NOMO-1 (cell line): ENCODE data around the gene ATP6V0D1.

Experiments used
- DNase-seq, 2 experiments: peaks; one replicate each; lab custom pipeline; 2025; ENCODE audit not compliant: unreplicated experiment in 2 of 2; lab: John Stamatoyannopoulos, UW

The ATP6V0D1 gene

GRCh38 chr16:67409631-67410030 is 71.3 kb downstream of the ATP6V0D1 start:
- no peak for DNase-seq

DNA sequence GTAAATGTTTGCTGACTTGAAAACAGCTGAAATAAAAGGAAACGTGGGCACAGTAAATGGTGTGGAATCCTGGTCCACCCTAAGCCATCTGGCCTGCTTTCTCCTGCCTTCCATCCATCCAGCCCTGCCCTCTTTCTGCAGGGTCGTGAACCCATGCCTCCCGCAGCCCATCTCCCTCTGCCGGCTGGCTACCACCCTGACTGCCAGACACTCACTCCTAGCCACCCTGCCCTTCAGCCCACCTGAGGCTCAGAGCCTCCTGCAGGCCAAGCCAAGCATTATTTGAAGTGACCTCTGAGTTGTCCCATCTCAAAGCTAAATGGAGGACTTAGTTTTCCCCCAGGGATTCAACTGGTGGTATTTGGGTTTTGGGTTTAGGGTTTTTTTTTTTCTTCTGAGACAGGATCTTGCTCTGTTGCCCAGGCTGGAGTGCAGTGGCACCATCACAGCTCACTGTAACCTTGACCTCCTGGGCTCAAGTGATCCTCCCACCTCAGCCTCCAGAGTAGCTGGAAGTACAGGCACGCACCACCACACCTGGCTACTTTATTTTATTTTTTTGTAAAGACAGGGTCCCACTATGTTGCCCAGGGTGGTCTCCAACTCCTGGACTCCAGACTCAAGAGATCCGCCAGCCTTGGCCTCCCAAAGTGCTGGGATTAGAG is 73.0 kb downstream of the ATP6V0D1 start:
- DNase-seq = no peak

DNA sequence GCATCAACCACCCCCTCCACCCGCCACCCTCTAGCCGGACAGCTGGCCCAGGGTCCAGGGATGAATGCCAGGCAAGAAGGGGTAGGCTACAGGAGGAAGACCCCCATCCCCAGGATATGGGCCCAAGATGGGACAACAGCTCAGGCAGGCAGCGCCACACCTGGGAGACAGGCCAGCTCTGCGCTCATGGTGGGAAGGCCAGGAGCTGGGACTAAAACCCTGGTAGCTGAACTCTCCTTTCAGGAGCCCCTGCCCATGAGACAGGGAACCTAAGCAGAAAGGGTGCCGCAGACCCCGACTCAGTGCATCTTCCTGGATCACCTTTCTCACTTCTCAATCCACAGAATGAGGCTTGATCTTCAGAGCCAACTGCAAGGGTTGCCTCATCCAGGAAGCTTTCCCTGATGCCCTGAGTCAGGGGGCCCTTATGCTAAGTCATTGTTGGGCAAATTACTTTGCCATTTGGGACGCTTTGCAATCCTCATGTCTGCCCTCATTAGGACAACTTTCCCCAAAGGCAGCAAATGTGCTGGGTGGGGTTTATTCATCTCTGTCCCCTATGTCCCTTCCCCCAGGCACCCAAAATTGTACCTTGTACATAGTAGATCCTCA is 73.7 kb downstream of the ATP6V0D1 start:
- DNase-seq = no peak

- DNase-seq = no peak
Measured at GRCh38 chr16:67406111-67406971, 74.6 kb downstream of the ATP6V0D1 start.

GRCh38 chr16:67405336-67405735 is 75.6 kb downstream of the ATP6V0D1 start:
- no peak for DNase-seq

- no peak for DNase-seq
Measured at GRCh38 chr16:67404740-67405226, 76.2 kb downstream of the ATP6V0D1 start.

- no peak for DNase-seq
Measured at GRCh38 chr16:67403976-67404555, 76.9 kb downstream of the ATP6V0D1 start.

GRCh38 chr16:67400901-67401300 is 80.1 kb downstream of the ATP6V0D1 start:
- no peak for DNase-seq

DNA sequence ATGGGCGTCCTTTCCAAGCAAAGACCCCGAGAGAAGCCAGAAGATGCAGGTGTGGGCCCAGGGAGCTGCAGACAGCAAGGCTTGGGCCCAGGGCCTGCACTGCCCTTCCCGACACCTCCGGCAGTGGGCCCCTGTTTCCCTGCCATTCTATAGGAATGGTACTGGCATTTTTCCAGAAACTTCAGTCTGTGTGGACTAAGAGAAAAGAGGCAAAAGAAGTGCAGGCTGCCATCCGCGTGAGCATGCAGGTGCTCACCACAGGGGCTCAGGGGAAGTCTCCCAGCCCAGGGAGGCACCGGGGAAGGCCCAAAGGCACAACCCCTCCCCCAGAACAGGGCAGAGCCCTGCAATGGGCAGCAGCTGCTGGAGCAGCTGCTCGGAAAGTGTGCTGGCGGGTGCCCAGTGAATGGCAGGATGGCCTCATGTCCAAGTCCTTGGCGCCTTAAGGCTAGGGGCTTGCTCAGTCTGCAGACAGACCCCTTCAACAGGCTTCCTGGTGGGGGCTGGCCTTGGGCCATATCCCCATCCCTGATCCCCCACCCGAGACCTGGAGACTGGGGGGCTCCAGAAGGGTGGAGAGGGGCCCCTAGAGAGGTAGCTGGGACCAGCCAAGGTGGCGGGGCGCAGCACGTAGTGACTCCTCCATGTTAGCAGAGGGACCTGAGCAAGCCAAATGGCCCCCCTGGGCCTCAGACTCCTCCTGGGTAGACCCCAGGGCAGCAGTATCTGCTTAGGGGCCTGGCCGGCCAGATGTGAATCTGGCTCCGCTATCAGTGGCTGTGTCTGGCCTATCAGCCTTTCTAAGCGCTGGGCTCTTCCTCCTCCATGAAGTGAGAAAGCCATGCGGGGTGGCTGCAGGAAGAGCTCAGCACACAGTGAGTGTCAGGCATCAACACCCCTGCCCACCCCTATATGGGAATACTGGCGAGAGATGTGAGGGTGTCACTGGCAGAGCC is 80.9 kb downstream of the ATP6V0D1 start:
- no peak for DNase-seq

- DNase-seq = peak; percentile 7 to 40
Measured at GRCh38 chr16:67399218-67399733, 81.7 kb downstream of the ATP6V0D1 start.

DNA sequence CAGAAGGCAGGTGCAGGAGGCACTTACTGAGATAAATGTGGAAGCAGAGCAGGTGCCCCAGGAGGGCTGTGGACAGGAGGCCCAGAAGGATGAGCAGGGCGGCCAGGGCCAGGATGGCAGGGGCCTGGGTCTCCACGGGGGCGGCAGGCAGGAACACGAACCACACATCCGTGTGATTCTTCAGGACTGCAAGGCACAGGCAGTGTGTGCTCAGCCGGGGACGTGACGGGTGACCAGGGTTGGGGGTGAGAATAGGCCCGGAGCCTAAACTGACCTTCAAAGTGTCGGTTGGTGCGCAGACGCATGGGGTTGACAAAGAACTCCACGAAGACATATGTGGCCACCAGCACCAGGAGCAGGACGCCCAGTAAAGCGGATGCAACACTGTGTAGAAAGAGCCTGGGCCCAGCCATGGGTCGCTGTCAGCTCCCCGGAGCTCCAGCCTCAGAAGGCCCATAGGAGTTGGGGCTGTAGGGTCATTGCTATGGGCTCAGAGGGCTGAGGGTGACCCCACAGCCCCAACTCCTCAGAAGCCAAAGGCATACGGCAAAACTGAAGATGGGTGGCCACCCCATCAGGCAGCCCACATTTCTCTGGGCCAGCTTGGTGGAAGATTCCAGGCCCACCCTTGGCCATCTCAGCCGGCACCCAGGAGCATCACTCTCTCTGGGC is 82.3 kb downstream of the ATP6V0D1 start:
- no peak for DNase-seq

DNA sequence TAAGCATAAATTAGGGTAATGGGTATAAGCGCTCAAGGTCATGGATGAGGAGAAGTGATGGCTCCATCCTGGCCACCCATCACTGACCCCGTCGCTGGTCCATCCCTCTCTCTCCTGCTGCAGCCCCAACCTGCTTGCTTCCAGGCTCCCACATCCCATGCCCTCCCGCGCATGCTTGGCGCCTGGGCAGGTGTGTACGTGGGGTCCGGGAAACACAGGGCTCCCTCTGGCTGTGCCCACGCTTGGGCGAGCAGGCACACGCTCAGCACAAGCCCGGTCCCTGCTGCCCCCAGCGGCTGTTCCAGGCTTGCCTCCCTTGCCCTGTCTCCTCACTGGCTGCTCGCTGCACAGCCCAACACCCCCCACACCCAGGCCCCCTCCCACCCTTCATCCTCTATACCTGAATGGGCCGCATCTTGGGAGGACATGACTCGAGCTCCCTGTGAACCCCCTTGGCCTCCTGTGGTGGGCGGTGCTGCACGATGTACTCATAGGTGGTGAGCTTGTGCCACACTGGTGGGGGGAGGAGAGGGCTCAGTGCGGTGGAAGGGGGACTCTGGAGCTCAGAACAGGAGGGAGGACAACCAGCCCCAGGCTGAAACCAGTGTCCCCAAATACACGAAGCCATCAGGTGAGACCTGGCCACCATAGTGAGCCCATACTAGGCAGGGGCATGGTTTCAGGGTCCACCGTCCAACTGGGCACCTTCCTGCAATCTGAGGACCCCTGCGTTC is 83.0 kb downstream of the ATP6V0D1 start:
- DNase-seq = no peak

DNA sequence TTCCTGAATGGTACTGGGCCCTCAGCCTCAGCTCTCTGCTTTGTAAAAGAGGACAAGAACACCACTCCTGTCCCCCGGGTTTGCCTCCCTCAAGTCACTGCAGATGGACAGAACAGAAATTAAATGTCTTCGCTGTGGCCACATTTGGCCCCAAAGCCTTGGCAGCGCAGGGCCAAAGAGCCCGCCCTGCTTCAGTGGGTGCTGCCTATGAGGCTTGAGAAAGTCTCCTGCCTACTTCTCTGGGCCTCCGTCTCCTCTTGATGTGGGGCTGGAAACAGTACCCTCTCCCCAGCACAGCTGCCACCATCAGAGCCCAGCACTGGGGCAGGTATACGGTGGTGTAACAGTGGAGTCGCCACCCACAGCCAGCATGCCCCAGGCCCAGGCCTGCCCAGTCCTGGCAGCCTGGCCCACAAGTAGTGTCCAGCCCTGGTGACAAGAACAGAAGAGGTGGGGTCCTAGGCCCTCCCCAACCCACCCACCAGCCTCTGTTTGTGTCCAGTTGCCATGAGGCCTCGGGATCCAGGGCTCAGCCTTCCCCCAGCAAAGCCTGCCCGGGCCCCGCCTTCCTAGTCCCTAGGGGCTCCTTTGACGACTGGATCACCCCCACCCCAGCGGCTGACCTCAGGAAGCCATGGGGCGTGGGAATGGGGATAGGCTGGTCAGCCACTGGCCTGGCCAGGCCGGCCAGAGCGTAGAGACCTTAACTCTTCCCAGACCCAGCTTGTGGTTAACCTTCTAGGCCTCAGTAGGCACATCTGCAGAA is 83.7 kb downstream of the ATP6V0D1 start:
- no peak for DNase-seq

DNA sequence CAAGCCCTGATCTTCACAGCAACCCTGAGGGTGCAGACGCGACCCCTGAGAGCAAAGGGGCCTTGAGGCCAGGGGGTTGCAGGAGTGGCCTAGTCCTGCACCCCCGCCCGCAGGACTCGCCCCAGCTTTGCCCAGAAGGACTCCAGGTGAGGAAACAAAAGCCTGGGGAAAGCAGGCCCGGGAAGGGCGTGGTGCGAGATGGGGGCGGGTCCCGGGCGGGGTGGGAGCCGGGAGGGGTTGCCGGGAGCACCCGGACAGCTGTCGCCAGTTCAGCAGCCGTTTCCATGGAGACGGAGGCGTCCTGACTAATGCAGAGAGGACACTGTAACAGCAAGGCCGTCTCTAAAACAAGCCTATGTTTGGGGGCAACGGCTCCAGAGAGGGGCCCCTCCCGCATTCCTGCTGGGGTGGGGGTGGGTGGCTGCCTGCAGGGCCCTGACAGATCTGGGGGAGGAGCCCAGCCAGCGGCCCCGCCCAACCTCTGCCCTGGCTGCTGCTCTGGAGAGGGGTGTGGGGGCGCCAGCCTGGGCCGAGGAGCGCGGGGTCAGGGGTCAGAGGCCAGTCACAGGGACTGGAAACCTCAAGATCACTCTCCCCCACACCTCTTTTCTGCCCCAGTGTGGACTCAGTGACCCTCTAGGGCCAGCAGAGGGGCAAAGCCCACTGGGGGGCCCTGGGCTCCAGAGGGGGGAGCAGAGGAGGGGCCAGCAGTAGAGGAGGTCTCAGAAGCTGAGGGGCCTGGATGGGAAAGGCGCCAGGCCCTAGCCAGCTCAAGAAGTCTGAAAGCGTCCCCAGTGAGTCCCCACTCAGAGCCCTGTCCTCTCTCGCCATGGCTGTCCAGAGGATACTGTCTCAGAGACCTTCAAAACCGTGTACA is 84.6 kb downstream of the ATP6V0D1 start:
- DNase-seq = no peak

DNA sequence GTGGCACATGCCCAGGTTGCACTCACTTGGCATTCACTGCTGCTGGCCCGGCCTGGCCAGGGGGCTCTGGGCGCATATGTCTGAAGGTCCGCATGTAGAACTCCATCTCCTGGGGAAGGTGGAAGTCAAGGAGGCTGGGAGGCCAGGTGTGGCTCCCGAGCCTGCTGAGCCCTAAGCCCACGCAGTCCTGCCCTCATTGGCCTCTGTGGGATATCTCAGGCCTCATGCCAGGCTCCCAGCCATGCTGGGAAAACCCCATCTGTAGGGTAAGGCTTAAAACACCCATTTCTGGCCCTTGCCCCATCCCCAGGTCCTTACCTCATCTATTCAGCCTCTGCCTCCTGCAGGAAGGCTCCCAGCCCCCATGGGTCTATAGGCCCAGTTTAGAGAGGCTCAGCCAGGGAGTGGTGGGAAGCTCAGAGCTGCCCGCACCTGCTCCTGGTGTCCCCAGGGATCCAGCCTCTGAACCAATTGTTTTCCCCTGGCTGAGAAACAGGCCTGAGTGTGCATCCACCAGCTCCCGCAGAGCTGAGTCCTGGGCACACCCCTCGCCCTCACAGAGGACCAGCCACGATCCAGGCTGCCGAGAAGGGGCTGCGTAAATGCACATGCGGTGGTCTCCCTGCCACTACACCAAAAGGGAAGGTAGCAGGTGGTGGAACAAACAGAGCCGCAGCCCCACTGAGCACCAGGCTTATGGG is 85.3 kb downstream of the ATP6V0D1 start:
- no peak for DNase-seq

DNA sequence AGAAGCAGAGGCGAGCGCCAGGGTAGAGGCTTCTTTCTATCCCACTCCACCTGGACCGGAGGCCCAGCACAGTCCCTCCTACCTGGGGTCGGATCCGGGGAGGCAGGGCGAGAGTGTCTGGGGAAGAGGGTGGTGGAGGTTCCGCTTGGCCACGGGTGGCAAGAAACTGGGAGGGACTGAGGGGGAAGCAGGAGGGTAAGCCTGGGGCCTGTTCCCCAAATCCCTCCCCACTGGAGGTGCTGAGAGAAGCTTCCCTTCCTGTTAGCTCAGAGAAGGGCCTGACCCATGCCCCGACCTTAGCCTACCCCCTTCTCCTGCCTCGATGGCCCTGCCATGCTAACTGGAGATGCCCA is 85.9 kb downstream of the ATP6V0D1 start:
- no peak for DNase-seq
